ENCODE results near the gene ADM5.

Gene ADM5, protein sequence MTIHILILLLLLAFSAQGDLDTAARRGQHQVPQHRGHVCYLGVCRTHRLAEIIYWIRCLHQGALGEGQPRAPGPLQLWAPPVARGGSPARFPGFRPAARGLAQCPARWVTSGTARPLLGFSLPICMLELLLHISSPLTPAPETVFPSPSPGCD

DNA sequence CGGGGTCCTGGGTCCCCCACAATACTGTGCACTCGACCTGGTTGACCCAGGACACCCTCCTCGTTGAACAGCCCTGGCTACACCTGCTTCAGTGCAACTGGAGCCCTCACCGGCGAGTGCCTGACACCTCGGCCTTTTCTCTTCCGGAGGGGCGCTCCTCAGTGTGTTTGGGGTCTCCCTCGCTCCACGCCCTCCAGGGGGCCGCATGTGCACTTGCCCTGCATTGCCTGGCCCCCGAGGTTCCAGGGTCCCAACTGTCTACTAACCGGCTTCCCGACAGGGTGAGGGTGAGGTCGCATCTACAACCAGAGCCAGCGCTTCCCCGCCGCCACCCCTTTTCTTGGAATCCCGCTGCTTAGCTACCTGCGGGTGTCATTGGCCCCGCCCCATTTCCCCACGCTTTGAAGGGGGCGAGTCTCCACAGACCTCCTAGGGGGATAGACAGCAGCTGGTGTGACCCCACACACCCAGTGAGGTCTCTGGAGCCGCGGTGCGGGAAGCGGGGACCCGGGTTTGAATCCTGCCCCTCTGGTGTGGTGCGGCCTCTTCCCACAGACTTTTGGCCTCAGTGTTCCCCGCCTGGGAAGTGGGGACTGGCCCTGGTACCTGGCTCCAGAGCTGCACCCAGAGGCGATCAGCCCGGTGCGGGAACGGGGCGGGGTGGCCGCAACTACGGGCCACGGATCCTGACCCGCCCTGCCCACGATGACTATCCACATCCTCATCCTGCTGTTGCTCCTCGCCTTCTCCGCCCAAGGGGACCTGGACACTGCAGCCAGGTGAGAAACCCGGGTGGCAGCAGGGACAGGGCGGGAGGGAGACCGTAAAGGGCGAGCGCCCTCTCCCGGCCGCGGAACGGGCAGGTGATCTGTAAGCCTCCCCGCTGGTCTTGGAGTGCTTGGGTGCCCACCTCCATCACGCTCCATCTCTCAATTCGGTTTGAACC, at the start of gene ADM5:
ADM5 (plus strand) TSS at position 462 of the 946 bp plus-strand sequence; CDS start at position 706, 244 bp downstream.
- no peak for DNase-seq (ENCODE audit: low read depth in 2 of 2)

DNA sequence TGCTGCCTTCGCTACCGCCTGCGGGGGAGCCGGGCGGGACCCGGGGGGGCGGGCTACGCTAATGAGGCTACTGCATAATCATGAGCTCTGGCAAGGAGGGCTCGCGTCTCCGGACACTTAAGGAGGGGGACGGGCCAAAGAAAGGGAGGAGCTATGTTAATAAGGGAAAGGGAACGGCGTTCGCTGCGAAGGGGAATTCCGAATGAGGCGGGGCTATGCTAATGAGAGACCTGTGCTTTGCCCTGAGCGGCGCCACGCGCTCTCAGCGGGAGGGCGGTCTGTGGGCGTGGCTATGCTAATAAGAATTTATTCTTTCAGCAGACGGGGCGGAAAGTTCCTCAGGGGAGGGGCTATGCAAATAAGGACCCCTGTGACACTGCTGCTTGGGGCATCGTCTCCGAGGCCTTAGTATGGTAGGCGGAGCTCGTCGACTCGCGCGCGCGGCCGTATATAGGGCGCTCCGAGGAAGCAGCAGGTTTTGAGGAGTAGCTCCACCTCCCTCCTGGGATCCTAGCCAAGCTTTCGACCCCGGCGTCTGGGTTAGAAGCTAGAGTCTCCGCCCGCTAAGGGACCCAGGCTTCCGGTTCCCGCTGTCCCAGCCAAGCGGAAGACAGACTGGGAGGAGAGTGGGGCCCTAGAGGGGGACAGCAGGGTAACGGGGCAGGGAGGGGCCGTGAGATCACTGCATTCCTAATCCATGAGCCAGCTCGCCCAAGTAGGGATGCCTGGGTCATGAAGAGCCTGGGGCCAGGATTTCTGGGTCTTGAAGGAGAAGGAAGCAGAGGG, 49.1 kb upstream of the ADM5 start, which contains the start of gene RRAS:
RRAS (minus strand) TSS at position 31 of the 786 bp plus-strand sequence. CDS start 45 bp downstream, outside the sequence.
- peak; percentile 99 to 100 for DNase-seq (ENCODE audit: low read depth in 2 of 2)

DNA sequence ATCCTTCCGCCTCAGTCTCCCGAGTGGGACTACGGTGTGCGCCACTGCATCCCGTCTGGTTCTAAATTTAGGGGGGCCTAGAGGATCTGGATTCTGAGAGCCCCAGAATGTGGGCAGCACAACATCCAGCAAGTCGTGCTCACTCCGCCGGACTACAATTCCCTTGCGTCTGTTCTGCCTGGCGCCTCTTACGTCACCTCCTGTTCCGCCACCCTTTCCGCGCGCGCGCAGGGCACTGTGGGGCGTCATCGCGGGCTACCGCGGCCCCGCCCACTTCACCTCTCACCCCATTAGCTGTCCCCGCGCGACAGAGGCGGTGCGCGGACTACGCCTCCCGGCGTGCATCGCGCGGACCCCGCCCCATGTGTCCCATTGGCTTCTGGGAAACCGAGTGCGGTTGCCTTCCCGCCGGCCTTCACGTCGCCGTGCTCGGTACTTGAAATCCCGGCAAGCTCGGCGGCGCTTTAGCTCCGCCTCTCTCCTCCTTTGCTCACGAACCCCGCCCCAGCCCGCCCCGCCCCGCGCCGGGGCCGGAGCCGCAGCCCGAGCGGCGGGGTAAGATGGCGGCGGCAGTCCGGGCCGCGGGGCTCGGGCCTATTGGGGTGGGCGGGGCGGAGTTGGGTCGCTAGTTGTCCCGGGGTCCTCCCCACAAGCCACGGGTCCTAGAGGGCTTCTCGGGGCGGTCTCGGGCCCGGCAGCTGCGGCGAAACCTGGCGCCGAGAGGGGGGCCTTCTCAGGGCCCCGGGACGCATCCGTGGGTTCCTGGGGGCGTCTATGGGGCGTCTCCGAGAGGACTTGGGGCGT, 47.5 kb upstream of the ADM5 start, which contains the start of gene SCAF1:
SCAF1 (plus strand) TSS at position 522 of the 804 bp plus-strand sequence. CDS start 2,818 bp downstream, outside the sequence.
- peak; percentile 98 to 100 for DNase-seq (ENCODE audit: low read depth in 2 of 2)

DNA sequence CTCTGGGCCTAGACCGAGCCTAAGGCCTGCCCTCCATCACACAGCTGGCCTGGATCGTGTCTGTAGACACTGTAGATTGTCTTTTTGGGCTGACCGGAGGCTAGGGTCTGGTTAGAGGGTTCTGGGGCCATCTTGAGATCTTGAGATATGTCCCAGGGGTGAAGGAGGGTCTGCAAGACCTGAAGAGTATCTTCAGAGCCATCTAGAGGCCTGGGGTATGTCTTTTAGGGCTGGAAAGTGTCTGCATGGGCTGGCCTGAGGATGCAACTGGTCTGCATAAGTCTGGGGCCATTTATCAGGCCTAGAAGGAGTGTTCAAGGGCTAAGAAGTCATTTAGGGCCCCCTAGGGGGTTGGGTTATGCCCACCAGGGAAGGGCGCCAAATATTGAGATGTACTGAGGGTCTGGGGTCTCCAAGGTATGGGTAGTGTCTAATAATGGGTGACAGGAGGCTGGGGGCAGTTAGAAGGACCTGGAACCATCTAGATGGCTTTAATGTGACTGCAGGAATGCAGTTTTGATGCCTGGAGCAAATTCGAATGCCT, 46.8 kb upstream of the ADM5 start:
- no peak for DNase-seq (ENCODE audit: low read depth in 2 of 2)

DNA sequence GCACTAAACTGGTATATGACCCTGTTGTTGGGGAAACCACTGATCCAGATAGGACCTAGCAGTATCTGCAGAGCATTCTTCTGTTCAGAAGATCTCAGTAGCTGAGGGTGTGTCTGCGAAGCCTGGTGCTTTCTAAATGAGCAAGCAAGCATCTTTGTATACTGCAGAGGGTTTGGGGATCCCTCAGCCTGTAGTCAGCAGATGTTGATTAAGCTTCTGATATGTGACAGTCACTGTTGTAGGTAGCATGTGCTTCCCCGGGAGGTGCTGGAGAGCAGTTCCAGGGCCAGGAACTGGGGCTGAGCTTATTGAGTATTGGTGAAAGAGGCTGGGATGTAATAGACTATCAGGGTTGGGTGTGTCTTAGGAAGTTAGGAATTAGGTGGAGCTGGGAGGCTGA, 45.9 kb upstream of the ADM5 start:
- DNase-seq (ENCODE audit: low read depth in 2 of 2) = no peak

DNA sequence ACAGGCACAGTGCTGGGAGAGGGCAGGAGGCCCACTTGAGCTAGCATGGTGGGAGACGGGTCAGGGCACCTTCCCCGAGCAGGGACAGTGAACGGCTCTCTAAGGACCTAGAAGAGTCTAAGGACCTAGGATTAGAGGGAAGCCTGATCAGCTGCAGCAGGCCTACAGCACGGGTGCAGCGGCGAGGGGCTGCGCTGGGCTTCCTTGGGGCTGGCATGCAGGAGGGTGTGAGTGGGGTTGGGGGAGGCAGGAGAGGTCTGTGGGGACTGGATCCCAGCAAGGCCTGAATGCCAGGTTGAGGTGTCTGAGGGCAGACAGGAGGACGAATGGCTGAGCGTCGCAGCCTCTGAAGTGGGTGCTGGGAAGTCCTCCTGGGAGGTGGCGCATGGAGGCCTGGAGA, 43.8 kb upstream of the ADM5 start:
- DNase-seq (ENCODE audit: low read depth in 2 of 2) = no peak

DNA sequence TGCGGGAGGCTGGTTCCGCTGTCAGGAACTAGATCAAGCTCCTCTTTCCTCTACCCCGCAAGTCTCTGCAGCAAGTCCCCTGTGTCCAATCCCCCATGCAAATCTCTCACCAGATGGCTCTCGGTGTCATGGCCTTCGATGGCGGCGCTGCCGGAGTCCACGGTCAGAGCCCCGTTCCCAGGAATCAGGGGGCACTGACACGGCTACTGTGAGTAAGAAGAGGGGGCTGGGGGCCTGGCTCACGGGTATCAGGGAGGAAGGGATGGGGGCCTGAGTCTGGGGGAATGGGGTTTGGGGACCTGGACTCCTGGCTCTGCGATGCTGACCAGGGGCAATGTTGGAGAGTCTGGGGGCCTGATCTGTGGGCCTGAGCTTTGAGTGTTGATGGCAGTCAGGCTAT, 43.4 kb upstream of the ADM5 start:
- no peak for DNase-seq (ENCODE audit: low read depth in 2 of 2)

DNA sequence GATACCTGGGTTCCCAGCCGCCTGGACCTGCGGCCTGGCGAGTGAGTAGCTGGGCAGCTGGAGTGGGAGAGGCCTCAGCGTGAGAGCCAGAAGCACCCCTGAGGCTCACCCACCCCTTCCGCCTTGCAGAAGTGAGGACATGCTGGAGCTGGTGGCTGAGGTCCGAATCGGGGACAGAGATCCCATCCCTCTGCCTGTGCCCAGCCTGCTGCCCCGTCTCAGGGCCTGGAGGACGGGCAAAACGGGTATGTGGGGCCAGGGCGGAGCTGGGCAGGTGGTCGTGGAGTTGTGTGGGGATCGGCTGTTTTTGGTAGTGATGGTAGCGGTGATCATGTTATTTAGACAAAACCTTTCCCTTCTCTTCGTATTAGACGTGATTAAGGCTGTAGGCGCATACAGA, 42.8 kb upstream of the ADM5 start:
- no peak for DNase-seq (ENCODE audit: low read depth in 2 of 2)

DNA sequence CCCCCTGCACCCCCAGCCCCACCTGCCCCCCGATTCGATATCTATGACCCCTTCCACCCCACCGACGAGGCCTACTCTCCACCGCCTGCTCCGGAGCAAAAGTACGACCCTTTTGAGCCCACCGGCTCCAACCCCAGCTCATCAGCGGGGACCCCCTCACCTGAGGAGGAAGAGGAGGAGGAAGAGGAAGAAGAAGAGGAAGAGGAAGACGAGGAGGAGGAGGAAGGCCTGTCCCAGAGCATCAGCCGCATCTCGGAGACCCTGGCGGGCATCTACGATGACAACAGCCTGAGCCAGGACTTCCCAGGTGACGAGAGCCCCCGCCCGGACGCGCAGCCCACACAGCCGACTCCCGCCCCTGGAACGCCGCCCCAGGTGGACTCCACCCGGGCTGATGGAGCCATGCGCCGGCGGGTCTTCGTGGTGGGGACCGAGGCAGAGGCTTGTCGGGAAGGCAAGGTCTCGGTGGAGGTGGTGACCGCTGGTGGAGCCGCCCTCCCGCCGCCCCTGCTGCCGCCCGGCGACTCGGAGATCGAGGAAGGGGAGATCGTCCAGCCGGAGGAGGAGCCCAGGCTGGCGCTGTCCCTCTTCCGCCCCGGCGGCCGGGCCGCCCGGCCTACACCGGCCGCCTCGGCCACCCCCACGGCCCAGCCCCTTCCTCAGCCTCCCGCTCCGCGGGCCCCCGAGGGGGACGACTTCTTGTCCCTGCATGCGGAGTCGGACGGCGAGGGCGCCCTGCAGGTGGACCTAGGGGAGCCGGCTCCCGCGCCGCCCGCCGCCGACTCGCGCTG, 38.2 kb upstream of the ADM5 start:
- DNase-seq (ENCODE audit: low read depth in 2 of 2) = no peak

DNA sequence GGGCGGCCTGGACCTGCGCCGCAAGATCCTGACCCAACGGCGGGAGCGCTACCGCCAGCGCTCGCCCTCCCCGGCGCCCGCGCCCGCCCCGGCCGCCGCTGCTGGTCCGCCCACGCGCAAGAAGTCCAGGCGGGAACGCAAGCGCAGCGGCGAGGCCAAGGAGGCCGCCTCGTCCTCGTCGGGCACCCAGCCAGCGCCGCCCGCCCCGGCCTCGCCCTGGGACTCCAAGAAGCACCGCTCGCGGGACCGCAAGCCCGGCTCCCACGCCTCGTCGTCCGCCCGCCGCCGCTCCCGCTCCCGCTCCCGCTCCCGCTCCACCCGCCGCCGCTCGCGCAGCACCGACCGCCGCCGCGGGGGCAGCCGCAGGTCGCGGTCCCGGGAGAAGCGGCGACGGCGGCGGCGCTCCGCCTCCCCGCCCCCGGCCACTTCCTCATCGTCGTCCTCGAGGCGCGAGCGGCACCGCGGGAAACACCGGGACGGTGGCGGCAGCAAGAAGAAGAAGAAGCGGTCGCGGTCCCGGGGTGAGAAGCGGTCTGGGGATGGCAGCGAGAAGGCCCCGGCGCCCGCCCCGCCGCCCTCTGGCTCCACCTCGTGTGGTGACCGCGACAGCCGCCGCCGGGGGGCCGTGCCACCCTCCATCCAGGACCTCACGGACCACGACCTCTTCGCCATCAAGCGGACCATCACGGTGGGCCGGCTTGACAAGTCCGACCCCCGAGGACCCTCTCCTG, 37.4 kb upstream of the ADM5 start:
- DNase-seq (ENCODE audit: low read depth in 2 of 2) = no peak

DNA sequence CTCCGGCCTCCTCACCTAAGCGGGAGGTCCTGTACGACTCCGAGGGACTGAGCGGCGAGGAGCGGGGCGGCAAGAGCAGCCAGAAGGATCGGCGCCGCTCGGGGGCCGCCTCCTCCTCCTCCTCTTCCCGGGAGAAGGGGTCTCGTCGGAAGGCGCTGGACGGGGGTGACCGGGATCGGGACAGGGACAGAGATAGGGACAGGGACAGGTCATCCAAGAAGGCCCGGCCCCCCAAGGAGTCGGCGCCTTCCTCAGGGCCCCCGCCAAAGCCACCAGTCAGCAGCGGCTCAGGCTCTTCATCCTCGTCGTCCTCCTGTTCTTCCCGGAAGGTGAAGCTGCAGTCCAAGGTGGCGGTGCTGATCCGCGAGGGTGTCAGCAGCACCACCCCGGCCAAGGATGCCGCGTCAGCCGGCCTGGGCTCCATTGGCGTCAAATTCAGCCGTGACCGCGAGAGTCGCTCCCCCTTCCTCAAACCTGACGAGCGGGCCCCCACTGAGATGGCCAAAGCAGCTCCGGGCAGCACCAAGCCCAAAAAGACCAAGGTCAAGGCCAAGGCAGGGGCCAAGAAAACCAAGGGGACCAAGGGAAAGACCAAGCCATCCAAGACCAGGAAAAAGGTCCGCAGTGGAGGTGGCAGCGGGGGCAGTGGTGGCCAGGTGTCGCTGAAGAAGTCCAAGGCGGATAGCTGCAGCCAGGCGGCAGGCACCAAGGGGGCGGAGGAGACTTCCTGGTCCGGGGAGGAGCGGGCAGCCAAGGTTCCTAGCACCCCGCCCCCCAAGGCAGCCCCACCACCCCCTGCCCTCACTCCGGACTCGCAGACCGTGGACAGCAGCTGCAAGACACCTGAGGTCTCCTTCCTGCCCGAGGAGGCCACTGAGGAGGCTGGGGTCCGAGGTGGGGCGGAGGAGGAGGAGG, 36.6 kb upstream of the ADM5 start:
- DNase-seq (ENCODE audit: low read depth in 2 of 2) = no peak

DNA sequence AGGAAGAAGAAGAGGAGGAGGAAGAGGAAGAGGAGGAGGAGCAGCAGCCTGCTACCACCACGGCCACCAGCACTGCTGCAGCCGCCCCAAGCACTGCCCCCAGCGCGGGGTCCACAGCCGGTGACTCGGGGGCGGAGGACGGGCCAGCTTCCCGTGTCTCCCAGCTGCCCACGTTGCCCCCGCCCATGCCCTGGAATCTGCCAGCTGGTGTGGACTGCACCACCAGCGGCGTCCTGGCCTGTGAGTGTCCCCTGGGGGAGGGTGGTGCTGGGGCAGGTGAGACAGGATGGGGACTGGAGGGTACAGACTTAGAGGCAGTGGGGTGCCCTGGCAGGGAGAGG, 36.0 kb upstream of the ADM5 start:
- DNase-seq (ENCODE audit: low read depth in 2 of 2) = no peak

DNA sequence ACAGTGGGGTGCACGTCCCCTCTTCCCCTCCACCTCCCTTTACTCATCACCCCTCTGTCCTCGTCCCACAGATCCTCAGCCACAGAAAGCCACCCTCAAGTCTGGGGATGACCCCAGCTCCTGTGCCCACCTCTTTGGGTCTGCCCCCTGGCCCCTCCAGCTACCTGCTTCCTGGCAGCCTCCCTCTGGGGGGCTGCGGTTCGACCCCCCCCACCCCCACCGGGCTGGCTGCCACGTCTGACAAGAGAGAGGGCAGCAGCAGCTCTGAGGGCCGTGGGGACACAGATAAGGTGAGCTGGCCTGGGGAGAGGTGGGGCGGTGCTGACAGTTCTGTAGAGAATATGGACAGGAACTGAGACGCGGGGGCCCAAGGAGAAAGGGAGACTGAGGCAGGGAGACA, 34.8 kb upstream of the ADM5 start:
- DNase-seq (ENCODE audit: low read depth in 2 of 2) = no peak

DNA sequence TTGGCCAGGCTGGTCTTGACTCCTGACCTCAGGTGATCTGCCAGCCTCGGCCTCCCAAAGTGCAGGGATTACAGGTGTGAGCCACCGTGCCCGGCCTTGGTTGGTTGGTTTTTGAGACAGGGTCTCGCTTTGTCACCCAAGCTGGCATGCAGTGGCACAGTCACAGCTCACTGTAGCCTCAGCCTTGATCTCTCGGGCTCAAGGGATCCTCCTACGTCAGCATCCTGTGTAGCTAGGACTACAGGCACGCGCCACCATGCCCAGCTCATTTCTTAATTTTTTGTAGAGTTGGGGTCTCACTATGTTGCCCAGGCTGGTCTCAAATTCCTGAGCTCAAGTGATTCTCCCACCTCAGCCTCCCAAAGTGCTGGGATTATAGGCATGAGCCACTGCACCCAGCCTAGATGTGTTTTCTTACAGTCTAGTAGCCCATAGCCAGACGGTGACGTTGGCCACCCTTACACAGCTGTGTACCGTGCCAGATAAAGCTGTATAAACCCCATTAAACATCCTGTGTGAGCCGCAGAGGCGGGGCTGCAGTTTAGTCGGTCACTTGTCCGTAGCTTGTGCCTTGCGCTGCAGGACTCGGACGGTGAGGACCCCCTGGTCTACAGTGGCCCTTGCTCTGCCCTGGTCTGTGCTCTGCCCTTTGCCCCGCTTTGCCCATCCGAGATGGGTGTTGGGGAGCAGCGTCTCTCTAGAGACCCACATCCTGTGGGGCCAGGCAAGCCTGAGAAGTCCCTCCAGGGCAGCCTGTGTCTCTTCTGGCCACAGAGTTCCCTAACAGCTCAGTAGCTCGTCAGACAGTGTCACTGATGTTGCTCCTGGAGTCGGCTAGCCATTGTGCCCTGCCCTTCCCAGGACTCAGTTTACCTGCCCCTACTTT, 33.6 kb upstream of the ADM5 start:
- DNase-seq (ENCODE audit: low read depth in 2 of 2) = no peak

DNA sequence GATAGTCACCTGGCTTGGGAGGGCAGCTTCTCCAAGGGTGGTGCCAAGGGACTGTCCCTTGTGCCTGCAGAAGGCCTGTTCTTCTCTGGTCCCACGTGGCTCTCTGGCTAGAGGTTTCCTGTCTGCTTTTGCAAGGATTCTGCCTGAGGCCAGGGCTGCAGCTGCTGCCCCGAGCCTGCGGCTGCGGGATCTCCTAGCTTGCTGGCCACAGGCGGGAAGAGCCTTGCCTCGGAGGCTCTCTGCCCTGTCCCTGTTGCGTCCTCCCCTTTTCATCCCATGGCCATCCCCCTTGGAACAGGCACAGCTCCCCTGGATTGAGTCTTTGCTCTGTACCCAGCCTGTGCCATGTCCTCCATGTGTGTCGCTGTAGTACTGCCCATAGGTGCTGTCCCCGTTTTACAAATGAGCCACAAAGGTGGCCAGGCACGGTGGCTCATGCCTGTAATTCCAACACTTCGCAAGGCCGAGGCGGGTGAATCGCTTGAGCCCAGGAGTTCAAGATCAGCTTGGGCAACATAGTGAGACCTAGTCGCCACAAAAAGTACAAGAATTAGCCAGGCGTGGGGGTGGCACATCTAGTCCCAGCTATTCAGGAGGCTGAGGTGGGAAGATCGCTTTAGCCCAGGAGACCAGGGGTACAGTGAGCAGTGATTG, 32.8 kb upstream of the ADM5 start:
- no peak for DNase-seq (ENCODE audit: low read depth in 2 of 2)

DNA sequence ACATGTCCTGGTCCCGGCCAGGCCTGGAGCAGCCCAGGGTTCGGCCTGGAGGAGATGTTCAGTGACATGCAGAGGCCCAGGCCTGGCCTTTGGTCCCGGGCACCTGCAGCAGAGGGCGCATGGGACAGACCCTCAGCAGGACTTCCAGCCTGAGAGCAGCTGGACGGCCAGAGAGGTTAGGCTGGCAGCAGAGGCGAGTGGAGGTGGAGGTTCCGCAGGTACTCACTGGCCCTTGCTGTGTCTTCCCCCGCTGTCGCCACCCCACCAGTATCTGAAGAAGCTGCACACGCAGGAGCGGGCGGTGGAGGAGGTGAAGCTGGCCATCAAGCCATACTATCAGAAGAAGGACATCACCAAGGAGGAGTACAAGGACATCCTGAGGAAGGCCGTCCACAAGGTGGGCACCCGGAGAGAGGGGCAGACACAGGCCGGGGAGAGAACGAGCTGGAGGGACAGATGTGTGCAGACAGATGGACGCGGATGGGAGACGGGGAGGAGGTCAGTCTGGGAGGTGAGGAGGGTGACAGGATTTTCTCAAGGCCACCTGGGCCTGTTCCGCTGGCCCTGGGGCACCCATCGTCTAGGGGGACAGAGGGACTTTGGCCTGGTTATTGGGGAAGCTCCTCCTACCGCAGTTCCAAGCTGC, 31.8 kb upstream of the ADM5 start:
- no peak for DNase-seq (ENCODE audit: low read depth in 2 of 2)

DNA sequence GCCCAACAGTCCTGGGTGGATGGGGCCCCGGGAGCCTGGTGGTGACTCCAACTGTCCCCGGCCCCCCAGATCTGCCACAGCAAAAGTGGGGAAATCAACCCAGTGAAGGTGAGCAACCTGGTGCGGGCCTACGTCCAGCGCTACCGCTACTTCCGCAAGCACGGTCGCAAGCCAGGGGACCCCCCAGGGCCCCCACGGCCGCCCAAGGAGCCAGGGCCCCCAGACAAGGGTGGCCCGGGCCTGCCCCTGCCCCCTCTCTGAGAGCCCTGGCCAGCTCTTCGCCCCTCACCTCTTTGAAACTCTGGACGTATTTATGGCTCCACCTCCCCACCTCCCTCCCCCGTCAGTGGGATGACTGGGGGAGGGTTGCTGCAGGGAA, 31.3 kb upstream of the ADM5 start:
- no peak for DNase-seq (ENCODE audit: low read depth in 2 of 2)

All from stimulated activated CD8-positive, alpha-beta memory T cell treated with anti-CD3 and anti-CD28 coated beads, Interleukin-7, amount 100 ng/mL, for 4 hours (primary cell).